Natural killer cell (primary cell): ENCODE measurements around the gene RGPD4. TPM values are rescaled to one million over a fixed set of nuclear protein-coding genes. Genes with fewer than 3 reads are reported as not detected.
"Not testable (repeated sequence)": the region's sequence is repeated elsewhere in the genome, so short reads cannot be mapped to it uniquely, and the experiment has no call there.

Experiments used
- ATAC-seq, 3 donors: fragments of 150-1000 bp in 2 of 3; fragments of 200-7000 bp in 1 of 3; cut with Tn5 transposase; 1 replicate in 1 of 3; 2 replicates in 2 of 3; pipeline ENCODE4 v1.10.0; 2021; ENCODE audit warnings: mild to moderate bottlenecking in 2 of 3, moderate library complexity in 2 of 3
- DNase-seq, 2 donors: peaks; one replicate each; pipeline versions ENCODE4 v3.0.0 to v3.0.0-alpha.2; 2013 to 2021; ENCODE audit warnings: mixed read lengths in 1 of 2
- H3K27ac ChIP-seq: one replicate; pipeline ENCODE4 v1.5.1; 2013; ENCODE audit warnings: mild to moderate bottlenecking, low read length
- H3K27me3 ChIP-seq: one replicate; pipeline ENCODE4 v1.6.1; 2013; ENCODE audit warnings: low read length; ENCODE audit not compliant: control insufficient read depth, insufficient read depth
- H3K36me3 ChIP-seq: one replicate; pipeline ENCODE4 v1.6.1; 2013; ENCODE audit warnings: low read length; ENCODE audit not compliant: control insufficient read depth, insufficient read depth
- H3K4me1 ChIP-seq: one replicate; pipeline ENCODE4 v1.6.1; 2013; ENCODE audit warnings: low read length; ENCODE audit not compliant: control insufficient read depth, insufficient read depth
- H3K4me3 ChIP-seq: one replicate; pipeline ENCODE4 v1.5.1; 2013; ENCODE audit warnings: low read length
- H3K9me3 ChIP-seq: one replicate; pipeline ENCODE4 v1.6.1; 2013; ENCODE audit warnings: low read length; ENCODE audit not compliant: control insufficient read depth, insufficient read depth
- H3K27ac Mint-ChIP-seq, 2 donors: one replicate each; pipeline ENCODE4 v1.8.0; 2022; ENCODE audit warnings: mild to moderate bottlenecking in 2 of 2, mixed read lengths in 2 of 2, moderate library complexity in 1 of 2
- H3K27me3 Mint-ChIP-seq, 2 donors: one replicate each; pipeline ENCODE4 v1.8.0; 2022; ENCODE audit warnings: low read depth in 2 of 2, mixed read lengths in 2 of 2
- H3K36me3 Mint-ChIP-seq: one replicate; pipeline ENCODE4 v1.8.0; 2022; ENCODE audit warnings: mixed read lengths
- H3K4me1 Mint-ChIP-seq, 2 donors: one replicate each; pipeline ENCODE4 v1.8.0; 2022; ENCODE audit warnings: mixed read lengths in 2 of 2
- H3K4me3 Mint-ChIP-seq: one replicate; pipeline ENCODE4 v1.8.0; 2022; ENCODE audit warnings: mild to moderate bottlenecking, moderate library complexity, mixed read lengths
- H3K9me3 Mint-ChIP-seq, 2 donors: one replicate each; pipeline ENCODE4 v1.8.0; 2022; ENCODE audit warnings: mixed read lengths in 2 of 2
- WGBS: methylation state at CpG from one replicate; pipeline ENCODE4 v1.1.7; 2013; ENCODE audit warnings: missing lambda C conversion rate; ENCODE audit not compliant: insufficient coverage; 5-methylcytosine and 5-hydroxymethylcytosine counted together
- intact Hi-C: fragments of 100-400 bp; cut with micrococcal nuclease; formaldehyde crosslinking; loops from one replicate; pipeline ENCODE4 v1.14.2; 2022
- total RNA-seq, 4 donors: library from RNA; stranded (reverse); fragments of 120-200 nt in 1 of 4; gene quantifications; one replicate each; pipeline versions ENCODE4 v1.2.3 to v1.2.4, GENCODE V29; 2013 to 2022
- TF ChIP-seq, protein P1 (sequence below): fragments of 200-600 bp; IDR thresholded peaks from one replicate; pipeline ENCODE4 v1.8.0; 2022; ENCODE audit warnings: antibody characterized with exemption

RGPD4 gene
- total RNA-seq, 3 donors from 2014 or later (not counting 1 experiment from before 2014, with no cell fraction given): 0.21 TPM; not detected in 2

DNA sequence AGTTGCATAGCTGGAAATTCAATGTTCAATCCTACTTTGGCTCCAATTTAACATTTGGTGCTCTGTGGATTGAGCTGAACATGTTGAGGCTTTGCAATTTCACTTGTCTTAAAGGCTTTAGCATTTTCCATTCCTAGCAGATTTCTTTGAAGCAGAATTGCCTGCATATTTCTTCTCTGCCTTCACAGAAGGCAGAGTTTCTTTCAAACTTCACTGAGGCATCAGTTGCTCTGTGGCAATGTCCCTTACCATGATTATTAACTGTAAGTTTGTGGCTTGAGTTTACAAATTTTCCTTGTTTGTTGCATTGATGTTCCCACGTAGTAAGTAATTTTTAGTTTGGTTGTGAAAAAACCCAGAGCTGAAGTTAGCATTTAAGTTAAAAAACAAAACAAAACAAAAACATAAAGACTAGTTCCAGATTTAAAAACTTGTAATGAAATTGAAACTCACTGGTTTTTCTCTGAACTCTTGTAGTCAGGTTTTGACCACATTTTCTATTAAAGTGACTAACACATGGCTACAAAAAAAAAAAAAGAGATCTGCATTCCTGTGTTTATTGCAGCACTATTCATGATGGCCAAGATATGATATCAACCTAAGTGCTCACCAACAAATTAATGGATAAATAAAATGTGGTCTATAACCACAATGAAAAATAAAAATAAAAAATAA is 90.1 kb downstream of the RGPD4 start:
- intact Hi-C loops, H3K4me1 ChIP-seq, H3K4me1 Mint-ChIP-seq, H3K9me3 Mint-ChIP-seq, H3K27me3 ChIP-seq, H3K27me3 Mint-ChIP-seq, H3K36me3 Mint-ChIP-seq, H3K27ac ChIP-seq, H3K4me3 Mint-ChIP-seq, ATAC-seq, DNase-seq, H3K9me3 ChIP-seq, H3K36me3 ChIP-seq, H3K27ac Mint-ChIP-seq, H3K4me3 ChIP-seq: not testable (repeated sequence)
- WGBS: no CpG with 5 or more reads among the region's 1 CpG

DNA sequence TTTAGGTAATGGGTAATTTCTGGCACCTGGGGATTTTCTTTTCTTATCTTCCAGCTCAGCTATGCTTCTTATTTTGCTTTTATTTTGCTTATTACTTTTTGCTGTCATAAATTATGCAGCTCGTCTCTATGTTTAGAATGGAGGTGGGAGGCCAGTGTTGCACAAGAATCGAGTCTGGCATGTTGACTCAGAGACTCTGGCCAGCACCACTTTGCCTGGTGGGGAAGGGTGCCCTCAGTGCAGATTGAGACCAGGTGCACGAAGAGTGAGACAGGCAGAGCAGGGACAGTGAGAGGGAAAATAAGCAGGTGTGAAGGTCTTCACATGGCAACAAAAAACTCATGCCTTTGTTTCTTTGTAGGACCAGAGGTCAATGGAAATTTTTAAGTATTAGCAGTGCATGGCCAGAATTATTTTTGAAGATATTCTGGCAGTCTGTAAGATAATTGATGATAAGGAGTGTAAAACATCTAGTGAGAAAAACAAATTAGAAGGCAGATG is 100.4 kb downstream of the RGPD4 start:
- Histone ChIP-seq H3K27me3 (no peaks in the 10 kb centered on the region), H3K36me3 (no peaks in the 10 kb centered on the region), H3K4me1 (no peaks in the 10 kb centered on the region), H3K27ac (no peak overlapping the region), H3K9me3 (no peaks in the 10 kb centered on the region), H3K4me3 (no peak overlapping the region)
- 79% methylated on average over 3 of the region's 3 CpGs for WGBS
- TF ChIP-seq, protein P1, sequence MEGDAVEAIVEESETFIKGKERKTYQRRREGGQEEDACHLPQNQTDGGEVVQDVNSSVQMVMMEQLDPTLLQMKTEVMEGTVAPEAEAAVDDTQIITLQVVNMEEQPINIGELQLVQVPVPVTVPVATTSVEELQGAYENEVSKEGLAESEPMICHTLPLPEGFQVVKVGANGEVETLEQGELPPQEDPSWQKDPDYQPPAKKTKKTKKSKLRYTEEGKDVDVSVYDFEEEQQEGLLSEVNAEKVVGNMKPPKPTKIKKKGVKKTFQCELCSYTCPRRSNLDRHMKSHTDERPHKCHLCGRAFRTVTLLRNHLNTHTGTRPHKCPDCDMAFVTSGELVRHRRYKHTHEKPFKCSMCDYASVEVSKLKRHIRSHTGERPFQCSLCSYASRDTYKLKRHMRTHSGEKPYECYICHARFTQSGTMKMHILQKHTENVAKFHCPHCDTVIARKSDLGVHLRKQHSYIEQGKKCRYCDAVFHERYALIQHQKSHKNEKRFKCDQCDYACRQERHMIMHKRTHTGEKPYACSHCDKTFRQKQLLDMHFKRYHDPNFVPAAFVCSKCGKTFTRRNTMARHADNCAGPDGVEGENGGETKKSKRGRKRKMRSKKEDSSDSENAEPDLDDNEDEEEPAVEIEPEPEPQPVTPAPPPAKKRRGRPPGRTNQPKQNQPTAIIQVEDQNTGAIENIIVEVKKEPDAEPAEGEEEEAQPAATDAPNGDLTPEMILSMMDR: no peak
- ATAC-seq: no peak
- peaks cover 0 to 2% of the 10 kb centered on the region in 2 donors for H3K9me3 Mint-ChIP-seq
- H3K27ac Mint-ChIP-seq: no peak overlapping the region
- DNase-seq: no peak
- intact Hi-C loops: no loop called here
- no peaks in the 10 kb centered on the region for H3K27me3 Mint-ChIP-seq
- H3K36me3 Mint-ChIP-seq: no peaks in the 10 kb centered on the region
- no peaks in the 10 kb centered on the region for H3K4me1 Mint-ChIP-seq
- H3K4me3 Mint-ChIP-seq: no peak overlapping the region

DNA sequence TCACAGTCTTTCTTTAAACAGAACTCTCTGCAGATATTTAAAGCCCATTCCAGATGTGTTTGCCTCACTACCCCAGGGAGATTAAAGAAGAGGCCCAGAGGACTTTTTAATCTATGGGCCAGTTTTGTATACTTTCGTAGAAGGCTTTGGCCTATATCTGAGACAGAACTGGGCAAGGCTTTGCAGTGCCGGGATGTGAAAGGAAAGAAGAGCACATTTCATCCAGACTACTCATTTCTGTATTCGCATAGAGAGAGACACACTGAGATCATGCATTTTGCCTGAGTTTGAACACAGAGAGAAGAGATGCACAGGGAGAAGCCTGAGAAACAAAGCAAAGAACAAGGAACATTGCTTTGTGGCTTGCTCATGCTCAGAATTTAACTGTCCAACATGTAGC is 104.7 kb downstream of the RGPD4 start:
- ATAC-seq: no peak
- Histone ChIP-seq H3K36me3 (no peaks in the 10 kb centered on the region), H3K27me3 (no peaks in the 10 kb centered on the region), H3K27ac (no peak overlapping the region), H3K9me3 (no peaks in the 10 kb centered on the region), H3K4me3 (no peak overlapping the region), H3K4me1 (no peaks in the 10 kb centered on the region)
- no peak overlapping the region for H3K27ac Mint-ChIP-seq
- no peaks in the 10 kb centered on the region for H3K27me3 Mint-ChIP-seq
- WGBS: 95% methylated on average over 3 of the region's 3 CpGs
- intact Hi-C loops: no loop called here
- H3K9me3 Mint-ChIP-seq: no peaks in the 10 kb centered on the region
- DNase-seq: no peak
- TF ChIP-seq, protein P1: no peak
- H3K36me3 Mint-ChIP-seq: no peaks in the 10 kb centered on the region
- H3K4me1 Mint-ChIP-seq: no peaks in the 10 kb centered on the region
- H3K4me3 Mint-ChIP-seq: no peak overlapping the region

DNA sequence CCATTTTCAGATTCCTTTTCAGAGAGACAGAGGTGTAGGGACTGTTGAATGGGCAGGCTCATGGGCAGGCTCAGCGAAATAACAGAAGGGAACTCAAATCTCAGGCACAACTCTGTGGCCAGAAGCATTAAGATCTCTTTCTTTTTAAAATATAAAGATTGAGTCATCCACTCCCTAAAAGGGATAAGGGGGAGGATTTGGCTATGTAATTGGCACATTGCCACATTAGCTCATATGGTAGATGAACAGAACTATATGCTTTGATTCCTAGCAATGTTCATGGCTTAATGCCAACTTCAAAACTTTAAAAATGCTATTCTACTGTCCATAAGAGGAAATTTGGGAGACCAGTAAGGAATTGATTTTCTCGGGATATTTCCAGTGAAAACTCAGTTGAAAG is 105.8 kb downstream of the RGPD4 start:
- no peaks in the 10 kb centered on the region for H3K9me3 Mint-ChIP-seq
- 78% methylated on average over 1 of the region's 2 CpGs for WGBS
- no peak overlapping the region for H3K4me3 Mint-ChIP-seq
- DNase-seq: no peak
- intact Hi-C loops: no loop called here
- no peak overlapping the region for H3K27ac ChIP-seq
- H3K27me3 Mint-ChIP-seq: no peaks in the 10 kb centered on the region
- H3K27ac Mint-ChIP-seq: no peak overlapping the region
- no peaks in the 10 kb centered on the region for H3K4me1 ChIP-seq
- no peaks in the 10 kb centered on the region for H3K4me1 Mint-ChIP-seq
- H3K27me3 ChIP-seq: no peaks in the 10 kb centered on the region
- no peaks in the 10 kb centered on the region for H3K36me3 ChIP-seq
- H3K9me3 ChIP-seq: no peaks in the 10 kb centered on the region
- no peaks in the 10 kb centered on the region for H3K36me3 Mint-ChIP-seq
- TF ChIP-seq, protein P1: no peak
- no peak for ATAC-seq
- H3K4me3 ChIP-seq: no peak overlapping the region
